Measurements from ENCODE around the gene CCL18.

- TF ChIP-seq CTCF (IDR thresholded peaks at IDR 0.05; ENCODE audit: low read depth, low read length) (peak; percentile 94), EZH2phosphoT487 (IDR thresholded peaks at IDR 0.05; ENCODE audit: low read depth) (no peak)
These were observed 8.5 kb downstream of the CCL18 start for GRCh38 chr17:36072431-36073121.
